Osteoblast (primary cell): ENCODE data around the gene DIP2C. TPM values are rescaled to one million over a fixed set of nuclear protein-coding genes. Genes with fewer than 3 reads are reported as not detected.
A peak's percentile ranks its signal among the peaks of the same experiment; 100 is the strongest.

Experiments used
- DNase-seq: peaks from one replicate; pipeline ENCODE4 v3.0.0; 2011; ENCODE audit warnings: low spot score, mixed read lengths; ENCODE audit not compliant: insufficient read length; ENCODE audit errors: missing footprints
- H2AFZ ChIP-seq: 2 replicates; pipeline ENCODE4 v1.6.0; 2011; ENCODE audit warnings: mild to moderate bottlenecking, low read length
- H3K27ac ChIP-seq: 2 replicates; pipeline ENCODE4 v1.5.1; 2011; ENCODE audit warnings: mild to moderate bottlenecking, low read depth, low read length, moderate library complexity
- H3K27me3 ChIP-seq: 2 replicates; pipeline ENCODE4 v1.6.0; 2012; ENCODE audit warnings: mild to moderate bottlenecking, control low read depth, inconsistent platforms, low read length, moderate library complexity; ENCODE audit not compliant: insufficient read depth
- H3K36me3 ChIP-seq: 2 replicates; pipeline ENCODE4 v1.5.1; 2011; ENCODE audit warnings: mild to moderate bottlenecking, low read length, control low read depth, moderate library complexity; ENCODE audit not compliant: insufficient read depth
- H3K4me1 ChIP-seq: 2 replicates; pipeline ENCODE4 v1.5.1; 2011; ENCODE audit warnings: mild to moderate bottlenecking, low read length, control low read depth, moderate library complexity; ENCODE audit not compliant: insufficient read depth
- H3K4me2 ChIP-seq: 2 replicates; pipeline ENCODE4 v1.6.0; 2011; ENCODE audit warnings: mild to moderate bottlenecking, low read length; ENCODE audit not compliant: insufficient read depth
- H3K4me3 ChIP-seq: fragments of 200-600 bp; sonication (generic); 3 replicates; pipeline ENCODE4 v1.5.1; 2012; ENCODE audit warnings: mild to moderate bottlenecking, low read length, inconsistent platforms; ENCODE audit not compliant: insufficient read depth
- H3K79me2 ChIP-seq: 2 replicates; pipeline ENCODE4 v1.6.0; 2012; ENCODE audit warnings: mild to moderate bottlenecking, low read length, control low read depth, inconsistent platforms; ENCODE audit not compliant: insufficient read depth
- H3K9me3 ChIP-seq: 2 replicates; pipeline ENCODE4 v1.5.1; 2011; ENCODE audit warnings: low read depth, low read length, control low read depth
- H4K20me1 ChIP-seq: 2 replicates; pipeline ENCODE4 v1.6.0; 2012; ENCODE audit warnings: mild to moderate bottlenecking, low read length, control low read depth; ENCODE audit not compliant: insufficient read depth
- total RNA-seq: library from RNA; depleted of rRNA; stranded (reverse); fragments of >200 nt; gene quantifications from 2 replicates; pipeline ENCODE4 v1.2.3, GENCODE V29; 2012
- TF ChIP-seq, protein P1 (sequence below): IDR thresholded peaks from 2 replicates; pipeline ENCODE4 v1.5.1; 2011; ENCODE audit warnings: mild to moderate bottlenecking, low read depth, low read length, moderate library complexity; ENCODE audit errors: extremely low read depth

Gene DIP2C
- total RNA-seq, 1 donor = 36.9 TPM

DNA sequence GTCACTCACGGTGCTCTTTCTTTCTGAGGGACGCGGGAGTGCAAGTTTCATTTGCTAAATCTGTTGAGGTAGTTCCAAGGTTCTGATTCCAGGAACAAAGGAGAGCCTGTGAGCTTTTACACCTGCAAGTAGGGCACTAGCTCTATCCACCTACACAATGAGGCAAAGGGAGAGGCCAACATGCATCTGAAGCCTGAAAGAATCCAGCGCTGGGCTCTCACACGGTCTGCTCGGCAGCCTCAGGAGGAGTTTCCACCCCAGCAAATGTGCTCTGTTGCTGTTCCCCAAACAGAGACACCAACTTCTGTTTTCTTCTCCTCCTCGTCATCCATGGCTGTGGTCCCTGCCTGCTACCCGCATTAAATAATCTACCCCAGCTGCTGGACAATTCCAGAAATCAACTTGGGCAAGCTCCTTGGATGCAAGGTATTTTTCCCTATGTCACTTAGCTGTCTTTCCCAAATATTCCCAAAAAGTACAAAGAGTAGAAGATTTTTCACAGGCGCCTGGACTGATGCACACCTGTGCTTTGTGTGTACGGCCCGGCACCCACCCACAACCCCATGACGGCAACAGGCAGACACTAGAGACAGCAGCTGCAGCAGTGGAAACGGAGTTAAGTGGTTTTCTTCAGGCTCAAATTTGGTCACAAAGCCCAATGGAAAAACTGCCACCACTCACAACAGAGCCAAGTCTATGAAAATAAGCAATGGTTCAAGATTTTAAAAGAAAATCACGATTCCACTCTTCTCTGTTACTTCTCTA, 377.4 kb downstream of the DIP2C start:
- H3K79me2 ChIP-seq = no peaks in the 10 kb centered on the region
- no peak overlapping the region for H3K4me3 ChIP-seq
- peaks cover 18% of the 10 kb centered on the region for H3K36me3 ChIP-seq
- H3K9me3 ChIP-seq = no peaks in the 10 kb centered on the region
- no peak overlapping the region for H3K27ac ChIP-seq
- H3K4me1 ChIP-seq = peaks cover 3% of the 10 kb centered on the region
- no peak overlapping the region for H2AFZ ChIP-seq
- no peaks in the 10 kb centered on the region for H3K27me3 ChIP-seq
- peaks cover 5% of the 10 kb centered on the region for H4K20me1 ChIP-seq
- TF ChIP-seq, protein P1, sequence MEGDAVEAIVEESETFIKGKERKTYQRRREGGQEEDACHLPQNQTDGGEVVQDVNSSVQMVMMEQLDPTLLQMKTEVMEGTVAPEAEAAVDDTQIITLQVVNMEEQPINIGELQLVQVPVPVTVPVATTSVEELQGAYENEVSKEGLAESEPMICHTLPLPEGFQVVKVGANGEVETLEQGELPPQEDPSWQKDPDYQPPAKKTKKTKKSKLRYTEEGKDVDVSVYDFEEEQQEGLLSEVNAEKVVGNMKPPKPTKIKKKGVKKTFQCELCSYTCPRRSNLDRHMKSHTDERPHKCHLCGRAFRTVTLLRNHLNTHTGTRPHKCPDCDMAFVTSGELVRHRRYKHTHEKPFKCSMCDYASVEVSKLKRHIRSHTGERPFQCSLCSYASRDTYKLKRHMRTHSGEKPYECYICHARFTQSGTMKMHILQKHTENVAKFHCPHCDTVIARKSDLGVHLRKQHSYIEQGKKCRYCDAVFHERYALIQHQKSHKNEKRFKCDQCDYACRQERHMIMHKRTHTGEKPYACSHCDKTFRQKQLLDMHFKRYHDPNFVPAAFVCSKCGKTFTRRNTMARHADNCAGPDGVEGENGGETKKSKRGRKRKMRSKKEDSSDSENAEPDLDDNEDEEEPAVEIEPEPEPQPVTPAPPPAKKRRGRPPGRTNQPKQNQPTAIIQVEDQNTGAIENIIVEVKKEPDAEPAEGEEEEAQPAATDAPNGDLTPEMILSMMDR = no peak
- no peak for DNase-seq
- no peak overlapping the region for H3K4me2 ChIP-seq

DNA sequence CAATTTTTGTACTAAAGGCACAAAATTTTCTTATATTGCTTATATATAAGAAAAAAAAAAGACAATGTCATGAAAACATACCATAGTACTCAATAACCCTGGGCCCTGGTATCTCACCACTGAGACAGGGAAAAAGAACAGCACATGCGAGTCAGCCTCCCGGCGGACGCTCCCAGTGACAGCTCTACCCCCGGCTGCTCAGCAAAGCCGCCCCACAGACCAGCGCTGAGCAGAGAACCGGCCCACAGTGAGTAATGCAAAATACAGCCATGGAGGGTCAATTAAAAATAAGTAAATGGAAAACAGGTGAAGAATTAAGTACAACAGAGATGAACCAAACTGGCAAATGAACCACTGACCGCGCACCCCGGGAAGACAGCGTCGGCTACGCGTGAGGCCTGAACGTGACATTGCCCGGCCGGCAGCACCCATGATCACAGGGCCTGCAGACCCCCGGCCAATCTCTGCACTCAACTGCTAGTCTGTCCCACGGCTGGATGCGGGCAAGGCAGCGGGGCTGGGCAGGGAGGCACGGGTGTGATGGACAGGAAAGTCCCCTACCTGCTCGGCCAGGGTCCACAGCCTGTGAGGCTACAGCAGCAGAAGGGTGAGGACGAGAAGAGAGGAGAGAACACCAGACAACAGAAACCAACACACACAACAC, 378.4 kb downstream of the DIP2C start:
- Histone ChIP-seq H2AFZ (no peak overlapping the region), H3K27me3 (no peaks in the 10 kb centered on the region), H3K27ac (no peak overlapping the region), H3K79me2 (no peaks in the 10 kb centered on the region), H3K4me1 (peaks cover 3% of the 10 kb centered on the region), H4K20me1 (peaks cover 5% of the 10 kb centered on the region), H3K4me2 (no peak overlapping the region), H3K9me3 (no peaks in the 10 kb centered on the region), H3K36me3 (peaks cover 11% of the 10 kb centered on the region), H3K4me3 (no peak overlapping the region)
- DNase-seq = peak; percentile 94
- TF ChIP-seq, protein P1 = no peak

DNA sequence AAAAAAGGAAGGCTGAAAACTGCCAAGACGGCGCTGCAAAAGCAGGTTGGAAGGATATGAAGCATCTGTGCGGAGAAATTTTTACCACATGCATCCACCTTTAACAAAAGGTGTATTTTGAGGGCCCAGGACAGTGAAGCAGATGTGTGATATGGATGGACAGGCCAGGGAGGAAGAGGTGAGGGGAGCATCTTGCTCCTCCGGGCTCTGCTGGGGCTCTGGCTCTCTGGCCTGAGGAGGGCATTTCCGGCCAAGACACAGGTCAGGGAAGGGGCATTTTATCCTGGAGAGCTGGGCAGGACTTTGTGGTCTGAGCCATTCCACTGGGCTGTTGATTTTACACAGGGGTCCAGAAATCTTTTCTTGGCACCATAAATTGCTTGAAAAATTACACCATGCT, 379.1 kb downstream of the DIP2C start:
- TF ChIP-seq, protein P1 = no peak
- no peak for DNase-seq

DNA sequence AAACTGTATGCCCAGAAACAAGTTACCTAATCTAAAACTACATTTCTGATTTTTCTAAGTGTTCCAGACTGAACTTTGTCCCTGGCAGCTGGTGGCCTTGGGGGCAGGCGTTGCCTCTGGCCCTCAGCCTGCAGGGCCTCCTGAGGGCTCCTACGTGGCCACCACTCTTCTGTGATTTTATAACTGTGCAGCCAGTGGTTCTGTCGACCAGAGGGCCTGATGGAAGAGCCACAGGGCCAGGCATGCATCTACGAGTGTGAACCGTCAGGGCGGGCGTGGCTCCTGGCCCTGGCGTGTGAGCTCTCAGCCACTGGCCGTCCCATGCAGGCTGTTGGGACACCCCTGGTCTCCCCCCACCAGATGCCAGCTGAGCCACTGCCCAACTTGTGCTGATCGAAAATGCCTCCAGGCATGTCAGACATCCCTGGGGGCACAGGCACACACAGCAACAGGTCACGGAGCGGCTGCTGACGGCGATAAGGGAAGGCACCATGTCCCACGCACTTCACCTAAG, 380.8 kb downstream of the DIP2C start:
- TF ChIP-seq, protein P1 = no peak
- Histone ChIP-seq H3K4me2 (no peak overlapping the region), H3K79me2 (no peaks in the 10 kb centered on the region), H3K27ac (no peak overlapping the region), H3K9me3 (no peaks in the 10 kb centered on the region), H3K36me3 (peaks cover 11% of the 10 kb centered on the region), H3K27me3 (no peaks in the 10 kb centered on the region), H3K4me3 (no peak overlapping the region), H3K4me1 (peaks cover 3% of the 10 kb centered on the region), H4K20me1 (peaks cover 5% of the 10 kb centered on the region), H2AFZ (no peak overlapping the region)
- DNase-seq = no peak

More for the DNA sequence above, 379.1 kb downstream of the DIP2C start:
- H3K4me3 ChIP-seq = no peak overlapping the region
- H3K4me2 ChIP-seq = no peak overlapping the region
- H3K4me1 ChIP-seq = peaks cover 3% of the 10 kb centered on the region
- H2AFZ ChIP-seq = no peak overlapping the region
- H4K20me1 ChIP-seq = peaks cover 5% of the 10 kb centered on the region
- H3K27ac ChIP-seq = peak overlapping the region; percentile 8
- peaks cover 11% of the 10 kb centered on the region for H3K36me3 ChIP-seq
- H3K9me3 ChIP-seq = no peaks in the 10 kb centered on the region
- no peaks in the 10 kb centered on the region for H3K27me3 ChIP-seq
- H3K79me2 ChIP-seq = no peaks in the 10 kb centered on the region
